AG09319 (cell line): ENCODE results near the gene MED13.
"Not testable (repeated sequence)": the region's sequence is repeated elsewhere in the genome, so short reads cannot be mapped to it uniquely, and the experiment has no call there.

ENCODE experiments used
- DNase-seq: peaks from one replicate; pipeline ENCODE4 v3.0.0-alpha.2; 2010; ENCODE audit warnings: low read depth; ENCODE audit errors: extremely low read depth
- TF ChIP-seq, protein P1 (sequence below): IDR thresholded peaks from 2 replicates; pipeline ENCODE4 v1.5.1; 2011; ENCODE audit warnings: low read depth, mild to moderate bottlenecking, inconsistent platforms, low read length, moderate library complexity

The MED13 gene

GRCh38 chr17:62076864-62077788, 12.0 kb upstream of the MED13 start:
- DNase-seq: no peak
- TF ChIP-seq, protein P1, sequence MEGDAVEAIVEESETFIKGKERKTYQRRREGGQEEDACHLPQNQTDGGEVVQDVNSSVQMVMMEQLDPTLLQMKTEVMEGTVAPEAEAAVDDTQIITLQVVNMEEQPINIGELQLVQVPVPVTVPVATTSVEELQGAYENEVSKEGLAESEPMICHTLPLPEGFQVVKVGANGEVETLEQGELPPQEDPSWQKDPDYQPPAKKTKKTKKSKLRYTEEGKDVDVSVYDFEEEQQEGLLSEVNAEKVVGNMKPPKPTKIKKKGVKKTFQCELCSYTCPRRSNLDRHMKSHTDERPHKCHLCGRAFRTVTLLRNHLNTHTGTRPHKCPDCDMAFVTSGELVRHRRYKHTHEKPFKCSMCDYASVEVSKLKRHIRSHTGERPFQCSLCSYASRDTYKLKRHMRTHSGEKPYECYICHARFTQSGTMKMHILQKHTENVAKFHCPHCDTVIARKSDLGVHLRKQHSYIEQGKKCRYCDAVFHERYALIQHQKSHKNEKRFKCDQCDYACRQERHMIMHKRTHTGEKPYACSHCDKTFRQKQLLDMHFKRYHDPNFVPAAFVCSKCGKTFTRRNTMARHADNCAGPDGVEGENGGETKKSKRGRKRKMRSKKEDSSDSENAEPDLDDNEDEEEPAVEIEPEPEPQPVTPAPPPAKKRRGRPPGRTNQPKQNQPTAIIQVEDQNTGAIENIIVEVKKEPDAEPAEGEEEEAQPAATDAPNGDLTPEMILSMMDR: no peak

GRCh38 chr17:62075308-62075815, 10.3 kb upstream of the MED13 start:
- no peak for DNase-seq
- TF ChIP-seq, protein P1: no peak

GRCh38 chr17:62073993-62074392, 8.9 kb upstream of the MED13 start:
- DNase-seq: no peak
- TF ChIP-seq, protein P1: no peak

GRCh38 chr17:62072855-62073254, 7.8 kb upstream of the MED13 start:
- DNase-seq: not testable (repeated sequence)

- TF ChIP-seq, protein P1: no peak
Measured at GRCh38 chr17:62070900-62071299, 5.8 kb upstream of the MED13 start.

GRCh38 chr17:62067165-62068145, 2.4 kb upstream of the MED13 start:
- DNase-seq: no peak
- TF ChIP-seq, protein P1: no peak

More at GRCh38 chr17:62070900-62071299, 5.8 kb upstream of the MED13 start:
- DNase-seq: no peak

DNA sequence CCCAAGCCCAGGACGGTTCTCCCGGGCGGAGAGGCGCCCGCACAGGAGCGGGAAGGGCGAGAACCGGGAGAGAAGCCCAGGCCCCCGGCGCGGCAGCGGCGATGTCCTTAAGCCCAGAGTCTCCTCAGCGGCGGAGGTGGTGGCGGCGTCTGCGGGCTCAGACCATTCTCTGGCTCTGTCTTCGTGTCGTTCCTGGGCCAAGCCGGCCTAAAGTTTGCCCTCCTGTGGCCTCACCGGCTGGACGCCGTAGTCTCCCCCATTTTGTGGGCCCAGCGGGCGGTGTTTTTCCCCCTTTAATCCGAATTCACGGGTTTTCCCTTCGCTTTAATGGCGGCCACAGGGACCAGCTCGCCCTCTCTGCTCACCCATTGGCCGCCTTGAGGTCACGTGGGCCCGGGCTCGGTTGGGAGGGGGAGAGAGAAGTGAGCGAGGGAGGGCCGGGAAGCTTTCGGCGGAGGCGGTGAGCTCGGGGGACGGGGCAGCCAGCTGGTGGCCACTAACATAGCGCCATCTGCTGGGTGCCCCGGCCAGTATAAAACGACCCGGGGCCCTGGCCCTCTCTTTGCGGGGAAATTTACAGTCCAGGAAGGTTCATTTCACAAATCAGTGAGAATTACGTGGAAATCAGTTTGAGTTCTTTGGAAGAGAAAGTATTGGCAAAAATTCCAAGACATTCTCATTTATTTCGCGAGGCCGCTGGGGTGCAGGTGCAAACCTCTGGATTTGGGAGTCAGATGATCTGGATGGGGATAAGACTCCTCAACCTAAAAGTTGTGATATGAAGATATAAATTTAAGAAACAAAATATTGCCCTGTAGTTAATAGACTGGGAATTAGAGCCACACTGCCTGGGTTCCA, 762 bp upstream of the MED13 start:
- peak; percentile 95 for DNase-seq
- TF ChIP-seq, protein P1: peak; percentile 92
